Measurements from ENCODE around the gene GNG2.

GNG2 gene

DNA sequence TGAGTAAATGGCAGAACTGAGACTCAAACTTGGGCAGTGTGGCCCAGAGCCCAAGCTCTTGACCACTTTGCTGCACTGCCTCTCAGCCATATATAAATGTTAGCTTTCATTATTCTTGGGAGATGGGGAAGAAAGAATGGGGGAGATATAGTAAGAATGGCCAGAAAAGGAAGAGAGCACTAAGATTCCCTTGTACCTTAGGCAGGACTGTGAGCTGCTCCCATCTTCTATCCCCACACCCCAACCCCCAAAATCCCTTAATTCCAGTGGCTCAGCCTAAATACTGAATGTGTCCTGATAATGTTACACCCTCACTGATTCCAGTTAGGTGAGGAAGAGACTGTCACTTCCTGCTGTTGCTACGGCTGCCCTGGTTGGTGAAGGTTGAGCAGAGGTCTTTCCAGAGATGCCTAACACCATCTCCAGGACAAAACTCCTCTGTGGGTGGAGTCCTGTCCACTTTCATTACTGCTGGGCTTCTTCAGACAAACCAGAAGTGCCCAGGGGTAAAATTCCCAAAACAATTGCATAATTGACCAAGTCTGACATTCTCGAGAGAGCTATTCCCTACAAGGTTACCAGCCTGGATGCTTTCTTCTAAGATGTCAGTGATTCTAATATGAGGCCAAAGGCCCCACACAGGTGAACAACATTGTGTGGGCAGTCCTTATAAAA, 51.8 kb downstream of the GNG2 start:
- TF ChIP-seq, protein P1, sequence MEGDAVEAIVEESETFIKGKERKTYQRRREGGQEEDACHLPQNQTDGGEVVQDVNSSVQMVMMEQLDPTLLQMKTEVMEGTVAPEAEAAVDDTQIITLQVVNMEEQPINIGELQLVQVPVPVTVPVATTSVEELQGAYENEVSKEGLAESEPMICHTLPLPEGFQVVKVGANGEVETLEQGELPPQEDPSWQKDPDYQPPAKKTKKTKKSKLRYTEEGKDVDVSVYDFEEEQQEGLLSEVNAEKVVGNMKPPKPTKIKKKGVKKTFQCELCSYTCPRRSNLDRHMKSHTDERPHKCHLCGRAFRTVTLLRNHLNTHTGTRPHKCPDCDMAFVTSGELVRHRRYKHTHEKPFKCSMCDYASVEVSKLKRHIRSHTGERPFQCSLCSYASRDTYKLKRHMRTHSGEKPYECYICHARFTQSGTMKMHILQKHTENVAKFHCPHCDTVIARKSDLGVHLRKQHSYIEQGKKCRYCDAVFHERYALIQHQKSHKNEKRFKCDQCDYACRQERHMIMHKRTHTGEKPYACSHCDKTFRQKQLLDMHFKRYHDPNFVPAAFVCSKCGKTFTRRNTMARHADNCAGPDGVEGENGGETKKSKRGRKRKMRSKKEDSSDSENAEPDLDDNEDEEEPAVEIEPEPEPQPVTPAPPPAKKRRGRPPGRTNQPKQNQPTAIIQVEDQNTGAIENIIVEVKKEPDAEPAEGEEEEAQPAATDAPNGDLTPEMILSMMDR (IDR thresholded peaks at IDR 0.05; ENCODE audit: control insufficient read depth, insufficient read depth, low read depth, low read length, missing control alignments): no peak
- no peak overlapping the region for H3K4me3 ChIP-seq (ENCODE audit: control insufficient read depth, low read depth, low read length)
- no peak for DNase-seq (ENCODE audit: low read depth)

- no peak for DNase-seq (ENCODE audit: low read depth)
- H3K4me3 ChIP-seq (ENCODE audit: control insufficient read depth, low read depth, low read length): no peak overlapping the region
- TF ChIP-seq, protein P1 (IDR thresholded peaks at IDR 0.05; ENCODE audit: control insufficient read depth, insufficient read depth, low read depth, low read length, missing control alignments): no peak
Measured at GRCh38 chr14:51914310-51914709, 53.9 kb downstream of the GNG2 start.

DNA sequence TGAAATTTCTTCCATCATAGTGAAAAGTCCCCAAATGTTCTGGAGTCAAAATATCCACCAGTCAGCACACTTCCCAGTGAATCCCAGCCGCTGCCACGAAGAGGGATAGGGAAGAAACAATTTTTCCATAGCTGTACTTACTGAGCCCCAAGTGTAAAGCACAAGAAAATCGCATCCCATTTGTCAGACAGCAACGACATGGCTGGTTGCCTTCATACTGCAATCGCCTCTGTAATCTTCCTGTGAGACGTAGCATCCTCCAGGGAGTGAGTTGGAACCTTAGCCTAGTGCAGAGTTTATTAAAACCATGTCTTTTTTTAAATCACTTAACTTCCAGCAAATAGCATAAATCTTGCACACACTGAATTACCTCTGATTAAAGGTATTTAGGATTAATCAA, 56.8 kb downstream of the GNG2 start:
- TF ChIP-seq, protein P1 (IDR thresholded peaks at IDR 0.05; ENCODE audit: control insufficient read depth, insufficient read depth, low read depth, low read length, missing control alignments): no peak
- H3K4me3 ChIP-seq (ENCODE audit: control insufficient read depth, low read depth, low read length): no peak overlapping the region
- no peak for DNase-seq (ENCODE audit: low read depth)

GRCh38 chr14:51921026-51921425, 60.6 kb downstream of the GNG2 start:
- H3K4me3 ChIP-seq (ENCODE audit: control insufficient read depth, low read depth, low read length): no peak overlapping the region
- DNase-seq (ENCODE audit: low read depth): no peak
- TF ChIP-seq, protein P1 (IDR thresholded peaks at IDR 0.05; ENCODE audit: control insufficient read depth, insufficient read depth, low read depth, low read length, missing control alignments): no peak

- no peak for DNase-seq (ENCODE audit: low read depth)
- no peak overlapping the region for H3K4me3 ChIP-seq (ENCODE audit: control insufficient read depth, low read depth, low read length)
- TF ChIP-seq, protein P1 (IDR thresholded peaks at IDR 0.05; ENCODE audit: control insufficient read depth, insufficient read depth, low read depth, low read length, missing control alignments): no peak
Measured at GRCh38 chr14:51922624-51923023, 62.2 kb downstream of the GNG2 start.

DNA sequence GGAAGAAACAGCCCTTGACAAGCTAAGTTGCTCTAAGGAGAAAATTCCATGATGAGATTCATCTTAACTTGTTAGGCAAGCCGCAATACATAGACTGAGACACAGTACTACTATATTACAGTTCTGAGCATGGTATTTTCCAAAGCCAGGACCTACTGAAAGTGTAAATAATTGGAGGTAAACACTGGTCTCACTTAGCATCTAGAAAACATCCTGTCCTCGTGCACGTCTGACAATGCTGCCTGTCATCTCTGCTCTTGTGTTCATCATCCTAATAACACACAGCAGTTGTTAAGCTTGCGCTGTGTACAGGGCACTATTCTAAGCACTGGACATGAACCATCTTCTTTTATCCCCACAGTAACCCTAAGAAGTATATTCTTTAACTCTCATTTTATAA, 64.2 kb downstream of the GNG2 start:
- TF ChIP-seq, protein P1 (IDR thresholded peaks at IDR 0.05; ENCODE audit: control insufficient read depth, insufficient read depth, low read depth, low read length, missing control alignments): no peak
- DNase-seq (ENCODE audit: low read depth): no peak
- no peak overlapping the region for H3K4me3 ChIP-seq (ENCODE audit: control insufficient read depth, low read depth, low read length)

Data from AG09309 (cell line).